GM12874 (cell line): ENCODE data around the gene ACVR1B.

Experiments
- CTCF ChIP-seq: IDR thresholded peaks from 2 replicates; pipeline ENCODE4 v1.5.1; 2011; ENCODE audit warnings: low read depth, mild to moderate bottlenecking, control low read depth, low read length, moderate library complexity; ENCODE audit not compliant: insufficient read depth

ACVR1B gene

GRCh38 chr12:51973560-51973959, 22.1 kb downstream of the ACVR1B start:
- TF ChIP-seq CTCF = no peak

- no peak for TF ChIP-seq CTCF
These were observed 23.1 kb downstream of the ACVR1B start for GRCh38 chr12:51974646-51975045.

- no peak for TF ChIP-seq CTCF
These were observed 23.7 kb downstream of the ACVR1B start for GRCh38 chr12:51975196-51975595.

GRCh38 chr12:51976376-51977160, 25.1 kb downstream of the ACVR1B start:
- no peak for TF ChIP-seq CTCF

- TF ChIP-seq CTCF = no peak
These were observed 25.8 kb downstream of the ACVR1B start for GRCh38 chr12:51977320-51977753.

GRCh38 chr12:51980051-51980808, 28.7 kb downstream of the ACVR1B start:
- TF ChIP-seq CTCF = peak; percentile 90

GRCh38 chr12:51980809-51981127, 29.3 kb downstream of the ACVR1B start:
- no peak for TF ChIP-seq CTCF
